ENCODE data around the gene TMEM185B. TPM values are rescaled to one million over a fixed set of nuclear protein-coding genes. Genes with fewer than 3 reads are reported as not detected.

Gene TMEM185B
- total and polyA plus RNA-seq, 2 of the 4 experiments (the other 2 are of a cell fraction), result 17.7 to 26.1 TPM

- dilution Hi-C loops (cut with HindIII; ENCODE audit: low sequenced_read_pairs, unreplicated experiment), result no loop called here
Measured at GRCh38 chr2:120239488-120240287, 16.5 kb upstream of the TMEM185B start.

More at GRCh38 chr2:120239488-120240287, 16.5 kb upstream of the TMEM185B start:
- BruUV-seq (replicated peaks), result no TSS peak
- no peaks in the 10 kb centered on the region for H3K27me3 ChIP-seq (ENCODE audit: control insufficient read depth, insufficient read depth, low read length)
- H3K4me3 ChIP-seq (ENCODE audit: insufficient read depth, low read depth, low read length), result no peak overlapping the region
- no peaks in the 10 kb centered on the region for H3K36me3 ChIP-seq (ENCODE audit: control insufficient read depth, insufficient read depth, low read length)
- peak overlapping the region; percentile 89 for H3K4ac ChIP-seq (ENCODE audit: low read depth, low read length)
- no peak overlapping the region for H3K4me2 ChIP-seq (ENCODE audit: low read depth, low read length)
- DNase-seq, result peak; percentile 82
- H4K91ac ChIP-seq (ENCODE audit: insufficient read depth, low read depth, low read length), result peak overlapping the region; percentile 83
- H4K8ac ChIP-seq (ENCODE audit: low read depth in 2 of 2, low read length in 2 of 2), result peak overlapping the region; percentile 30 to 83; a peak in 3 of 4 replicates
- no peaks in the 10 kb centered on the region; the same call in 1 of the 2 replicates for H4K20me1 ChIP-seq (ENCODE audit: insufficient read depth, low read length)
- ChIA-PET CTCF (interaction anchor here (0.6 kb wide), 1 partner anchor 479 kb away, joined by 4 read pairs; no protein-coding TSS in a partner anchor), POLR2A (ENCODE audit: unreplicated experiment) (no interaction called here)
- intact Hi-C loops (cut with micrococcal nuclease) (no loop called here), in situ Hi-C loops (cut with MboI; ENCODE audit: low sequenced_read_pairs) (loop anchor here (25.0 kb wide), 1 partner anchor 1002 kb away; no protein-coding TSS in a partner anchor)
- peak overlapping the region; percentile 91 for H2AFZ ChIP-seq (replicated peaks; ENCODE audit: low read length, poor library complexity)
- no peaks in the 10 kb centered on the region for H3K9me3 ChIP-seq (ENCODE audit: control insufficient read depth, insufficient read depth, low read length)
- 15% methylated on average over 11 of the region's 22 CpGs; no CpG with 5 or more reads in 1 of the 2 experiments for WGBS, 2 experiments (ENCODE audit: extremely low coverage in 2 of 2, insufficient read length in 1 of 2)
- peak overlapping the region; percentile 14; the same call in 1 of the 2 replicates for H4K5ac ChIP-seq (ENCODE audit: low read depth, low read length)
- H3K4me1 ChIP-seq (ENCODE audit: control insufficient read depth, insufficient read depth, low read length), result peaks cover 22% of the 10 kb centered on the region
- no peak overlapping the region; the same call in 1 of the 2 replicates for H3K56ac ChIP-seq (ENCODE audit: extremely low read depth, insufficient read depth, low read length)
- H3K18ac ChIP-seq (ENCODE audit: low read depth, low read length), result peak overlapping the region; percentile 5; the same call in 1 of the 2 replicates
- peak overlapping the region; percentile 97 for H2AK5ac ChIP-seq (ENCODE audit: low read depth, low read length)
- peak overlapping the region; percentile 94 for H2BK20ac ChIP-seq (ENCODE audit: low read depth, low read length)
- H3K9me1 ChIP-seq (ENCODE audit: insufficient read depth, low read length), result peaks cover 21% of the 10 kb centered on the region
- peak overlapping the region; percentile 69; the same call in 1 of the 2 replicates for H3K23ac ChIP-seq (ENCODE audit: low read depth, low read length)
- ATAC-seq (ENCODE audit: low read depth), result peak; percentile 65
- 0 out of 2 replicates have a peak, but pooled peaks have one; percentile 5 for TF ChIP-seq USF2 (IDR thresholded peaks at IDR 0.05; ENCODE audit: low read depth, low read length)
- no peak for TF ChIP-seq MAFK (IDR thresholded peaks at IDR 0.05; ENCODE audit: low read depth, low read length)
- no peak for TF ChIP-seq CEBPB (IDR thresholded peaks at IDR 0.05; ENCODE audit: low read depth, low read length)
- TF ChIP-seq POLR2A (IDR thresholded peaks at IDR 0.05; ENCODE audit: low read depth, low read length), result no peak
- TF ChIP-seq CTCF (conservative IDR thresholded peaks at IDR 0.05; ENCODE audit: low read depth, low read length), result no peak
- peak; percentile 94 for TF ChIP-seq MAZ (IDR thresholded peaks at IDR 0.05; ENCODE audit: borderline replicate concordance, low read depth, low read length)
- TF ChIP-seq ELK1 (IDR thresholded peaks at IDR 0.05; ENCODE audit: borderline replicate concordance, low read depth, low read length), result no peak
- peak overlapping the region; percentile 92; the same call in 2 of the 3 replicates for H2BK15ac ChIP-seq (ENCODE audit: low read depth, low read length)
- peak overlapping the region; percentile 84 for H2BK5ac ChIP-seq (ENCODE audit: low read depth, low read length, poor library complexity, severe bottlenecking)
- H3K14ac ChIP-seq (replicated peaks; ENCODE audit: low read depth, low read length), result peak overlapping the region; percentile 82
- H3K79me1 ChIP-seq (ENCODE audit: low read depth in 1 of 2, low read length in 2 of 2), result peaks cover 0 to 7% of the 10 kb centered on the region in 2 experiments; a peak in 1 of 4 replicates
- peak overlapping the region; percentile 90 for H2BK120ac ChIP-seq (ENCODE audit: low read depth, low read length)
- H3K9ac ChIP-seq (ENCODE audit: low read depth, low read length), result no peak overlapping the region
- no peak overlapping the region for H3K27ac ChIP-seq (ENCODE audit: insufficient read depth, low read length)
- peak overlapping the region; percentile 94 for H2AK9ac ChIP-seq (replicated peaks; ENCODE audit: low read depth, low read length, poor library complexity)

Measured in IMR-90 (cell line).